ENCODE measurements around the gene SECISBP2.
"Not testable (repeated sequence)": the region's sequence is repeated elsewhere in the genome, so short reads cannot be mapped to it uniquely, and the experiment has no call there.

SECISBP2 gene

GRCh38 chr9:89310475-89311345 is 7.6 kb upstream of the SECISBP2 start, which contains the start of gene CKS2:
CKS2 (plus strand) TSS chr9:89311195; CDS start chr9:89311293, 98 bp downstream.
- DNase-seq, result peak; percentile 100

GRCh38 chr9:89311346-89312221 is 6.7 kb upstream of the SECISBP2 start:
- DNase-seq, result no peak

GRCh38 chr9:89312222-89312571 is 6.1 kb upstream of the SECISBP2 start:
- DNase-seq, result peak; percentile 45

GRCh38 chr9:89313842-89314241 is 4.5 kb upstream of the SECISBP2 start:
- peak; percentile 44 for DNase-seq

- no peak for DNase-seq
Observed at GRCh38 chr9:89314955-89315354, 3.3 kb upstream of the SECISBP2 start.

- DNase-seq, result no peak
Observed at GRCh38 chr9:89315482-89315881, 2.8 kb upstream of the SECISBP2 start.

GRCh38 chr9:89317282-89317681 is 1.0 kb upstream of the SECISBP2 start:
- DNase-seq, result peak; percentile 10

- DNase-seq, result peak; percentile 19
Observed at GRCh38 chr9:89319015-89319905, 960 bp downstream of the SECISBP2 start.

- DNase-seq, result no peak
Observed at GRCh38 chr9:89323390-89323789, 5.1 kb downstream of the SECISBP2 start.

- no peak for DNase-seq
Observed at GRCh38 chr9:89325733-89326132, 7.4 kb downstream of the SECISBP2 start.

GRCh38 chr9:89328064-89328463 is 9.8 kb downstream of the SECISBP2 start:
- DNase-seq, result no peak

- DNase-seq, result no peak
Observed at GRCh38 chr9:89329917-89330316, 11.6 kb downstream of the SECISBP2 start.

- no peak for DNase-seq
Observed at GRCh38 chr9:89330513-89330912, 12.2 kb downstream of the SECISBP2 start.

- no peak for DNase-seq
Observed at GRCh38 chr9:89339807-89340206, 21.5 kb downstream of the SECISBP2 start.

GRCh38 chr9:89340332-89340731 is 22.0 kb downstream of the SECISBP2 start:
- no peak for DNase-seq

- DNase-seq, result no peak
Observed at GRCh38 chr9:89342213-89342612, 23.9 kb downstream of the SECISBP2 start.

- no peak for DNase-seq
Observed at GRCh38 chr9:89342948-89343347, 24.6 kb downstream of the SECISBP2 start.

GRCh38 chr9:89343812-89344211 is 25.5 kb downstream of the SECISBP2 start:
- DNase-seq, result not testable (repeated sequence)

GRCh38 chr9:89345476-89345875 is 27.2 kb downstream of the SECISBP2 start:
- no peak for DNase-seq

GRCh38 chr9:89346696-89347095 is 28.4 kb downstream of the SECISBP2 start:
- DNase-seq, result no peak

- no peak for DNase-seq
Observed at GRCh38 chr9:89347651-89348050, 29.4 kb downstream of the SECISBP2 start.

- DNase-seq, result no peak
Observed at GRCh38 chr9:89349607-89350006, 31.3 kb downstream of the SECISBP2 start.

Measured in EL (cell line).